T follicular helper cell (primary cell): ENCODE measurements around the gene SCN8A.

Experiments
- DNase-seq: peaks from one replicate; pipeline ENCODE4 v3.0.0-alpha.2; 2020; ENCODE audit warnings: low read depth

Gene SCN8A

DNA sequence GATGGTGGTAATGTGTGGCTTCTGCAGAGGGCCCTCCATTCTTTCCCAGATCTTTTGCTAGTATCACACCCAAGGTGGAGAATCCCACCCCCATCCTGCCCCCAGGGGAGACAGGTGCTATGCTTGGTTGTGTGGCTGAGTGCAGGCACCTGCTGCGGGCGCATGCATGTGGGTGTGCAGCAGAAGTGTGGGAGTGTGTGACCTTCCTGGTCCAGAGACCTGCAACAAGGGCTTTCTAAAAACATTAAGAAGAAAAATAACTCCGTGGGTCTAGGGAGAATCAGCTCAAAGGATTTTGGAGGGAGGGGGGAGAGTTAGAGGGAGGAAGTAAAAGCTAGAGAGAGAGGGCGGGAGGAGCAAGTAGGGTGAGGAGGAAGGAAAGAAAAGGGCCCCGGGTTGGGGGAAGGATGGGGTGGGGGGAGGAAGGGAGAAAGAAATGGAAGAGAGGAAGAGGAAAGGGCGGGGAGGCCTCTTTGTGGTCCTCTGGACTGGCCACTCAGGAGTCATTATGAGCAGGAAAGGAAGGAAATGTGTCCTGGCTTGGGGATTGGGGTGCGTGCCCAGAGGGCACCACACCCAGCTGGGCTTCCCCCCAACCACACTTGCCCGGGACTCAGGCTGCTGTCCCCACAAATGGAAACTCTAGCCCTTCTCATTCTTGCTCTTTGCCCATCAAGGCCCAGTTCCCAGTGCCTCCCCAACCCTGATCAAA is 260.5 kb downstream of the SCN8A start:
- no peak for DNase-seq

- no peak for DNase-seq
These were observed 261.5 kb downstream of the SCN8A start for GRCh38 chr12:51852404-51853137.

- DNase-seq, result no peak
These were observed 264.8 kb downstream of the SCN8A start for GRCh38 chr12:51855586-51856428.

GRCh38 chr12:51860986-51861385 is 270.0 kb downstream of the SCN8A start:
- DNase-seq, result no peak
